Activated CD4-positive, CD25-positive, alpha-beta regulatory T cell treated with anti-CD3 and anti-CD28 coated beads, Interleukin-2, amount 50 U/mL, for 24 hours (primary cell): ENCODE measurements around the gene KIF13A.
"Not testable (repeated sequence)": the region's sequence is repeated elsewhere in the genome, so short reads cannot be mapped to it uniquely, and the experiment has no call there.

Source experiments
- ATAC-seq, 2 donors: fragments of 150-1000 bp; cut with Tn5 transposase; one replicate each; pipeline ENCODE4 v1.10.0; 2021; ENCODE audit warnings: mild to moderate bottlenecking in 1 of 2, moderate library complexity in 1 of 2

The KIF13A gene

GRCh38 chr6:17987447-17987696, at the start of gene KIF13A:
TSS of gene KIF13A (minus strand) at chr6:17987635. CDS start at chr6:17987463, 172 bp downstream.
- no peak for ATAC-seq

DNA sequence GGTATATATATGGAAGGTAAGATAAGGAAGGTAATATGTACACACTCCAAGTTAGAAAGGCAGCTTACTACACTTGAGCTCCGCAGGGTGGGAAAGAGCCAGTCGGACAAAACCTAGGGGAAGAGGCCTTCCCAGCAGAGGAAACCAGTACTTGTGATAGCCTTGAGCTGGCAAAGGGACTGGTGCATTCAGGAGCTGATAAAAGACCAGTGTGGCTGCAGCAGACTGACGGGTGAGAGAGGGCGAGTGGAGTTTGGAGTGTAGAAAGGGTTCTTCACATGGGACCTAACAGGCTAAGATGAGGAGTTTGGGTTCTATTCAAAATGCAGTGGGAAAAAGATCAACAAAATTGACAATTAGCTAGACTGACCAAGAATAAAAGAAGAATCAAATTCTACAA, 49.3 kb upstream of the KIF13A start:
- ATAC-seq: no peak

DNA sequence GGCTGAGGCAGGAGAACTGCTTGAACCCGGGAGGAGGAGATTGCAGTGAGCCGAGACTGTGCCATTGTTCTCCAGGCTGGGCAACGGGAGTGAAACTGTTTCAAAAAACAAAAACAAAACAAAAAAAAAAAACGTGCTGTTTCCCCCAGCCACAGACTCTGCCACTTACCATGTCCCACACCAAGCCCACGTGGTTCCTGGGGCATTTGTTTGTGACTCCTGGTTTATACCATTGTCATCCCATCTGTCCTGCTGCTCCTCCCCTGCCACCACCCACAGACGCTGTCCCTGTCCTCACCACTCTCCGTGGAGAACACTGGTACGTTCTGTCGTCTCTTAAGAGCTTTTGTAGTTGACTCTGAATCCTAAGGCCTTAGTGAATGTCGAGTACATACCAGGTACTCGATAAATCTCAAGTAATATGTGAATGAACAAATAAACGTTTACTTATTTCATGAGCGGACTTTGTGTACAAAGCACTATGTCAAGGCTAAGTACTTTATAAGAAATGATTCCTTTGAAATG, 48.0 kb upstream of the KIF13A start:
- no peak for ATAC-seq

GRCh38 chr6:18034798-18035202, 47.4 kb upstream of the KIF13A start:
- no peak for ATAC-seq

GRCh38 chr6:18031680-18032256, 44.3 kb upstream of the KIF13A start:
- ATAC-seq: no peak

- no peak for ATAC-seq
Observed at GRCh38 chr6:18031189-18031588, 43.8 kb upstream of the KIF13A start.

DNA sequence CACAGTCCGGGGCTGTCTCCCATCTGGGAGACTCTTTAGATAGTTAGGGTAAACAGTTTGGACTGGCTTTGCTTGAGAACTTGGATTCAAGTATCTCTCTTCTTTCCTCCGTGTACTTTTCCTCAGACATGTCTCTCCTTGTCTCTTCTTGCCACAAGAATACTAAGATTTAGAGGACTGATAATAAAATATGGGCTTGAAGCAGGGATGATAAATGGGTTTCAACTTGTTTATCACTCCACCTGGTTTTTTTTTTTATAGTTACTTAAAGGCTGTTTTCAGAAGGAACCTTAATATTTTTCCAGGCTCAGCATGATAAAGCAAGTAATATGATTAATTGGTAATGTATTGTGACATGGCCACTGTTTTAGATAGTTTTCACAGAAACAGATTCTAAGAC, 40.9 kb upstream of the KIF13A start:
- ATAC-seq: no peak

- ATAC-seq: no peak
Observed at GRCh38 chr6:18025596-18025995, 38.2 kb upstream of the KIF13A start.

DNA sequence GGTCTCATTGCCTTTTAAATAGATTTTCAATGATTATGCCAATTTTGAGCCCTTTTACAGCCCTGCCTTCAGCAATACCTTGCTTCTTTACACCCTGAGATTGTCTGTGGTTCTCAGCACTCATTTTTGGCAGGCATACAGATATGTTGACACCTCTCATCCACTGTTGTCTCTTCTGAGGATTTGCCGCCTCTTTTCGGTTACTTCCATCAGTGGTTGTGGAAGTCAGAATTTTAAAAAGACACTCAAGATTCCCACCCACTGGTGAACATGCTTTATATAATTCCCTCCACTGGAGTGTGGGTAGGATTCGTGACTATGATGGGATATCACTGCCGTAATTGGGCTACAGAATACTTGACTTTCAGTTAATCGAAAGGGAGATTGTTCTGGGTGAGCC, 37.4 kb upstream of the KIF13A start:
- no peak for ATAC-seq

- ATAC-seq: no peak
Observed at GRCh38 chr6:18023891-18024290, 36.5 kb upstream of the KIF13A start.

- ATAC-seq: no peak
Observed at GRCh38 chr6:18022398-18023231, 35.2 kb upstream of the KIF13A start.

DNA sequence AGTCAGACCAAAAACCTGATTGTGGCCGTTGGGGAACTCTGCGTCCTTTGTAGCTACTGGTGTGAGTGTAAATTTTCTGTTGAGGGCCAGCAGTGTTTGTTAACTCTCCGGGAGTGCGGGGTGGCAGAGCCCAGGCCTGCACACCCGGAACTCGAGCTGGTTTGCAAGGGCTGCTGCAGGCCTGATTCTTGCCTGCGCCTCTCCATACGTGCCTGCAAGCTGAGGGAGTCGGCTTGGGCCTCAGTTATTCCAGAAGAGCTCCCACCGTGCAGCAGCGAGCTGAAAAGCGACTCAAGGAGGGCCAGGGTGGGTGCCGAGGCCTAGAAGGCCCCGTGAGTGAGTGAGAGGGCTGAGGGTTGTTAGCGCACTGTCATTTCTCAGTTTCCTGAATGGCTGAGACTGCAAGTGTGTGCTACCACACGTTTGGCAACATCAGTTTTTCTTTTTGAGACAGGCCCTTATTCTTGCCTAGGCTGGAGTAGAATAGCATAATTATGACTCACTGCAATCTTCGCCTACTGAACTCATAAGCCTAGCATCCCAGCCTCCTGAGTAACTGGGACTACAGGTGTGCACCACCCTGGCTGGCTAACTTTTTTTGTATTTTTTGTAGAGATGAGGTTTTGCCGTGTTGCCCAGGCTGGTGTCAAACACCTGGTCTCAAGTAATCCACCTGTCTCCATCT, 33.9 kb upstream of the KIF13A start:
- no peak for ATAC-seq

DNA sequence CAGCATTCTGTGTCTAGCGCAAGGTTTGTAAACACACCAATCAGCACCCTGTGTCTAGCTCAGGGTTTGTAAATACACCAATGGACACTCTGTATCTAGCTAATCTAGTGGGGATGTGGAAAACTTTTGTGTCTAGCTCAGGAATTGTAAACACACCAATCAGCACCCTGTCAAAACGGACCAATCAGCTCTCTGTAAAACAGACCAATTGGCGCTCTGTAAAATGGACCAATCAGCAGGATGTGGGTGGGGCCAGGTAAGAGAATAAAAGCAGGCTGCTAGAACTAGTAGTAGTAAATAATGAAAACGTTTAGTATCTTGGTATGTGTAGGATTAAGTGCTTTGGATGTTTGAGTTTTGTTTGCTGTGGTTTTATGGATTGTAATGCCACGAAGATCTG, 33.1 kb upstream of the KIF13A start:
- ATAC-seq: not testable (repeated sequence)

GRCh38 chr6:18019539-18020534, 32.4 kb upstream of the KIF13A start:
- no peak for ATAC-seq

DNA sequence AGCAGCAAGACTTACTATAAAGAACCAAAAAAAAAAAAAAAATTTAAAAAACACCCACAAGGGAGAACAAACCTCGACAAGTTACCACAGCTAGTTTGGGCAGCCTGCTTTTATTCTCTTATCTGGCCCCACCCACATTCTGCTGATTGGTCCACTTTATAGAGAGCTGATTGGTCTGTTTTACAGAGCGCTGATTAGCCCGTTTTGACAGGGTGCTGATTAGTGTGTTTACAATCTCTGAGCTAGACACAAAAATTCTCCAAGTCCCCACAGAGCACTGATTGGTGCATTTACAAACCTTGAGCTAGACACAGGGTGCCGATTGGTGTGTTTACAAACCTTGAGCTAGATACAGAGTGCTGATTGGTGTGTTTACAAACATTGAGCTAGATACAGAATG, 31.7 kb upstream of the KIF13A start:
- ATAC-seq: not testable (repeated sequence)

- no peak for ATAC-seq
Observed at GRCh38 chr6:18016698-18017097, 29.3 kb upstream of the KIF13A start.

DNA sequence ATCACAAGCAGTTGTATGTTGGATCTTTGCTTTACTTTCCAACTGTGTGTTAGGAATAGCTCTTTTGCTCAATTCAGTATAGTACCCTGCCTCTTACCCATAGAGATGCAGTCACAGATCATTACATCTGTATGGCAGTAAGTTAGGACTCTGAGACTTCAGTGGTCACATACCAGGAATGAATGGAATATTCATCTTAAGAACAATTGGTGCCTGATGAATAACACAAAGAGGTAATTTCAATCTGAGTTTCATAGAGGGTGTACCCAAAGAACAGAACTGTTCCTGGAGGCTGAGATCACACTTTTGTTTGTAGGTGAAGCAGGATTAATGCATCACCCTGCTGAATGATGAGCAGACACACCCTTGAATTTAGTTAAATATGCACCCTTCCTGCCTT, 28.7 kb upstream of the KIF13A start:
- ATAC-seq: no peak

DNA sequence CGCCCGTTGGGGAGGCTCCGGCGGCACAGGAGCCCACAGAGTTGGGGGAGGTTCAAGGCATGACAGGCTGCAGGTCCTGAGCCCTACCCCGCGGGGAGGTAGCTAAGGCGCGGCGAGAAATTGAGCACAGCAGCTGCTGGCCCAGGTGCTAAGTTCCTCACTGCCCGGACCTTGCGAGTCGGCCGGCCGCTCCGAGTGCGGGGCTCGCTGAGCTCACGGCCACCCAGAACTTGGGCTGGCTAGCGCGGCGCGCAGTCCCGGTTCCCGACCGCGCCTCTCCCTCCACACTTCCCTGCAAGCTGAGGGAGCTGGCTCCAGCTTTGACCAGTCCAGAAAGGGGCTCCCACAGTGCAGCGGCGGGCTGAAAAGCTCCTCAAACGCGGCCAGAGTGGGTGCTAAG, 23.9 kb upstream of the KIF13A start:
- no peak for ATAC-seq

DNA sequence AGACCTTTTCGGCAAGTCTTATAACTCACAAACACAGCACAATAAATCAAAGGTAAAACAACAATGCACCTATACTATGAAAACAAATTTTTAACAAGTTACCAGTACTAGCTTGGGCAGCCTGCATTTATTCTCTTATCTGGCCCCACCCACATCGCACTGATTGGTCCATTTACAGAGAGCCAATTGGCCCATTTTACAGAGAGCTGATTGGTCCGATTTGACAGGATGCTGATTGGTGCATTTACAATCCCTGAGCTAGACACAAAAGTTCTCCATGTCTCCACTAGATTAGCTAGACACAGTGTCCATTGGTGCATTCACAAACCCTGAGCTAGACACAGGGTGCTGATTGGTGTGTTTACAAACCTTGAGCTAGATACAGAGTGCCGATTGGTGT, 23.1 kb upstream of the KIF13A start:
- ATAC-seq: not testable (repeated sequence)

GRCh38 chr6:18004256-18004985, 17.0 kb upstream of the KIF13A start:
- ATAC-seq: no peak

DNA sequence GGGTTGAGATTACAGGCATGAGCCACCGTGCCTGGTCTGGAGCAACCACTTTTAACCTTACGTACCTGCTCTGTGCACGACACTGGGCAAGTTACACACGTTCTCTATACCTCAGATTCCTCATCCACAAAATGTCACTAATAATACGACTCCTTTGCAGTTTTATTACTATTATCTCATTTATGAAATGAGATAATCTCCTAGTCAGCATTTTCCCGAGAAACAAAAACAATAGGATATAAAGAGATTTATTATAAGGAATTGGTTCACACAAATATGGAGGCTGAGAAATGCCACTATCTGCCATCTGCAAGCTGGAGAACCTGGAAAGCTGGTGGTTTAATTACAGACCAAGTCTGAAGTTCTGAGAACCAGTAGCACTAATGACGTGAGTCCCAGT, 12.0 kb upstream of the KIF13A start:
- no peak for ATAC-seq

- no peak for ATAC-seq
Observed at GRCh38 chr6:17998442-17998841, 11.0 kb upstream of the KIF13A start.
